SK-N-SH (cell line): ENCODE results near the gene CA10.

Source experiments
- CTCF ChIP-seq: fragments of 200-600 bp; sonication (generic); IDR thresholded peaks from 2 replicates; pipeline ENCODE4 v1.6.1; 2017; ENCODE audit warnings: antibody characterized with exemption, mild to moderate bottlenecking, moderate library complexity
- EP300 ChIP-seq, 2 experiments: IDR thresholded peaks; 2 replicates each; pipeline versions ENCODE4 v1.4.0 to v1.6.1; 2012; ENCODE audit warnings: borderline replicate concordance in 1 of 2, low read depth in 1 of 2, low read length in 1 of 2
- EZH2phosphoT487 ChIP-seq: fragments of 200-600 bp; sonication (generic); IDR thresholded peaks from 2 replicates; pipeline ENCODE4 v1.6.1; 2017; ENCODE audit warnings: low read depth, mixed run types, mild to moderate bottlenecking, antibody characterized with exemption, moderate library complexity, borderline replicate concordance
- MXI1 ChIP-seq: IDR thresholded peaks from 2 replicates; pipeline ENCODE4 v1.6.1; 2012; ENCODE audit warnings: mild to moderate bottlenecking, low read depth, low read length, improper control_type of control experiment
- REST ChIP-seq: IDR thresholded peaks from 2 replicates; pipeline ENCODE4 v1.6.1; 2012; ENCODE audit warnings: mild to moderate bottlenecking, low read depth, low read length, moderate library complexity
- TAF1 ChIP-seq: IDR thresholded peaks from 2 replicates; pipeline ENCODE4 v1.6.1; 2012; ENCODE audit warnings: low read depth, mild to moderate bottlenecking, low read length, moderate library complexity, borderline replicate concordance

- TF ChIP-seq CTCF: no peak
- no peak for TF ChIP-seq REST
- TF ChIP-seq TAF1: no peak
- TF ChIP-seq EP300 (IDR thresholded peaks at IDR 0.05; ENCODE audit: borderline replicate concordance in 1 of 2, low read depth in 1 of 2, low read length in 1 of 2): no peak
- no peak for TF ChIP-seq EZH2phosphoT487
- TF ChIP-seq MXI1: no peak; the same call in 1 of the 2 replicates
These were observed 133.3 kb downstream of the CA10 start for GRCh38 chr17:52025236-52025635.
